ENCODE measurements around the gene THSD4.

Gene THSD4

DNA sequence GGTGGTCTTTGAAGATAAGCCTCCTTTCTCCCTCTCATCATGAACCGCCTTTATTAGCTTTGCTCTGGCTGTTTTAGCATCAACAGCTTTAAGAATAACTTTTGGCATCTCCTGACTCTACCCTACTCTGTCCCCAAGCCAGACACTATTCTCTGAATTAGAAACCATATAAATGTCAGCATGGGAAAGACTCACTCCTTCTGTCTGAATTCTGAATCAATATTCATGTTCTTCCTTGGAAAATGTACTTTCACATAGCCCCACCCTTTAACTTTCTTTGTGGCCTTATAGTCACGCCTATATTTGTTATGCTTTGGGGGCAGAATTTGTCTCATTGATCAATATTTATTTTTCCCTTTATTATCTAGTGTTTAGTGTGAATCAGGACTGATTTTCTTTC lies 563.3 kb downstream of the THSD4 start:
- no peak for DNase-seq

DNA sequence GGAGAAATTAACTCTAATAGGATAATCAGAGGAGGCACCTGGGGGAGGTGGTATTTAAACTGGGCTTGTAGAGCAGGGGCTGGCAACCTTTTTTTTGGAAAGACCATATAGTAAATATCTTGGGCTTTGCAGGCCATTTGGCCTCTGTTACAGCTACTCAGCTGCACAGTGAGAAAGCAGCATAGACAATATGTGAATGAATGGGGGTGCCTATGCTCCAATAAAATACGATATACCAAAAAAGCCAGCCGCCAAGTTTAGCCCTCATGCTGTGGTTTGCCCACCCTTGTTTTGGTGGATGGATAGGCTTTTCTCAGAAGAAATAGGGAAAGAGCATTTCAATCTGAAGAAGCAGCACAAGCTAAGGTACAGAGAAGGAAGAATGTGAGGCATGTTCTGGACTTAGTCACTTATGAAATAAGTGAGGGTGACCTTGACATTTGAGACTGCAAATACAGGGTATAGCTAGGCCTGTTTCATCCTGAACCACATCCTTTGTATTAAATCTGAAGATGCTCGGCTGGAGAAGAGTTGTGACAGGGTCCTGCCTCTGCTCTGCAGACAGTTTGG lies 564.0 kb downstream of the THSD4 start:
- DNase-seq: no peak

GRCh38 chr15:71679793-71680353 lies 564.6 kb downstream of the THSD4 start:
- no peak for DNase-seq

- no peak for DNase-seq
Observed at GRCh38 chr15:71682001-71682400, 566.7 kb downstream of the THSD4 start.

DNA sequence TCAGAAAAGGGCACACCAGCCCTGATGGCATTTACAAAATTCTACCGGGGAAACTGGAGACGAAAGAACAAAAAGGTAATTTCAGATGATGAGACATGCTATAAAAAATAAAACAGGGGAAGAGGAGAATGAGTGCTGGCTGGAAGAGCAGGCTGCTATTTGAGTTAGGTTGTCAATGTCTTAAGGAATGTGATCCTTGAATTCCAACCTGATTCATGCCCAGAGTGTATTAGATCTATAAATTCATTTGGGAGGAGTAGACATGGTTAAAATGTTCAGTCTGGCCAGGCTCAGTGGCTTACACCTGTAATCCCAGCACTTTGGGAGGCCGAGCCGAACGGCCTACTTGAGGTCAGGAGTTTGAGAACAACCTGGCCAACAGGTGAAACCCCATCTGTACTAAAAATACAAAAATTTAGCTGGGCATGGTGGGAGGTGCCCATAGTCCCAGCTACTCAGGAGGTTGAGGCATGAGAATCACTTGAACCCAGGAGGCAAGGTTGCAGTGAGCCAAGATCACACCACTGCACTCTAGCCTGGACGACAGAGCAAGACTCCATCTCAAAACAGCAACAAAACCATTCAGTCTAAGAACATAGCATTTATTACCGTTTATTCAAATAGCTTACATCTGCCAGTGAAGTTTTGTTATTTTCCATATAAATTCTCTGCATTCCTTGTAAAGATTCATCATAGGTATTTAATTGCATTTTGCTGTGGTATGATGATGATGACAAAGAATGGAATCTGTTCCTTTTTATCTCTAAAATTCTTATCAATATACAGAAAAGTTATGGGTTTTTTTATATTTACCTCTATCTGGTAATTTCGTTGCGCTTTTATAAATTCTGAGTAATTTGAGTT lies 568.4 kb downstream of the THSD4 start:
- no peak for DNase-seq

DNA sequence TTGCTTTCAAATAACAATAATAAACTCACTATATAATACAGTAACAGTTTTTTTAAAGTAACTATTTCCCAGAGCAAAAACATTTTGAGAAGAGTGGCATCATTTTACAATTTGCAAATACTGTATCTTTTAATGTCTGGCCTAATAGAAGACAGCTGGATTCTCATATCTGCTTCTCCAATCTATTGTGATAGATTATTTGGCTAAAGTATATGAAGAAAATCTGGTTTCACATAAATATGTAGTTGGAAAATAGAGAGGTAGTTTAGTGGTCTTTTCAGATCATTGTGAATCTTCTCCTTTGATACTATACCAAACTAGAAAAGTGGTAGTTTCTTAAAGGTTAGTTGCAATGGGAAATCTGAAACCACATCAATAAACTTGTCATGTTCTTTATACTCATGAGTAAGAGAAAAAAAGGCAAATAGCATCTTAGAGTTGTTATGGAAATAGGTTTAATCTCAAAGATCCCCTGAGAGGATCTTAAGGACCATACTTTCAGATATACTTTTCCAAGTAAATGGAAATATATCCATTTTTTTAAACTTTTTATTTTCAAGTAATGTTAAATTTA lies 570.2 kb downstream of the THSD4 start:
- DNase-seq: no peak

DNA sequence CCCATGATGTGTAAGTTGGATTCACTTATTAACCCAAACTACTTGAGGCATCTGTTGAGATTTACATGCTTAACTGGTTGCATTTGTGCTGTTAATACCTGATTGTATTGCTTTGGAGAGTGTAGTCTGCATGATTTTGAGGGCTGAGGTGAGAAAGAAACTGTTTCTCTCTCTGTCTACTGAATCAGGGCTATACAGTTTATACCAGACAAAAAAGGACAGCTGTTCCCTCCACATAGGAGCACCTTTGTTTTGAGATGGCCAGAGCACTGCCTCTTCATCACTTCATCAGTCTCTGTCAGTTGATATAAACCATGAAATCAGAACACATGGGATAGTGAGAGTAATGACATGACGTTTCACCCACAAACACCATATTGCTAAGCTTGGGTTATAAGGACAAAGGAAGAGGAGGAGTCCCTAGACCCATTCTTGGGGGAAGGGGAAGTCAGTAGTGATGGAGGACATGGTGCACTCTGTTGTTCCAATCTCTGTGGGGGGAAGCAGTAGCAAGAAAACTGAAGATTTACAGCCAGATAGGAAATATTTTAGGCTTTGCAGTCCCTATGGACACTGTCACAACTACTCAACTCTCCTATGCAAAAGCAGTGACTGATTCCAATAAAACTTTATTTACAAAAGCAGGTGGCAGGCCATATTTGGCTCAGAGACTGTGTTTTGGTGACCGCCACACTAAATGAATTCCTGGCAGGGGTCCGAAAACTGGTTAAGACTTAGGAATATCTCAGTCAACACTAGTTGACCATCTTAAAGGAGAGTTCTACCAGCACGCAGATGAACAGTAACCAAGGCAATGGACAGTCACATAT lies 571.2 kb downstream of the THSD4 start:
- no peak for DNase-seq

GRCh38 chr15:71687902-71688508 lies 572.7 kb downstream of the THSD4 start:
- DNase-seq: no peak

DNA sequence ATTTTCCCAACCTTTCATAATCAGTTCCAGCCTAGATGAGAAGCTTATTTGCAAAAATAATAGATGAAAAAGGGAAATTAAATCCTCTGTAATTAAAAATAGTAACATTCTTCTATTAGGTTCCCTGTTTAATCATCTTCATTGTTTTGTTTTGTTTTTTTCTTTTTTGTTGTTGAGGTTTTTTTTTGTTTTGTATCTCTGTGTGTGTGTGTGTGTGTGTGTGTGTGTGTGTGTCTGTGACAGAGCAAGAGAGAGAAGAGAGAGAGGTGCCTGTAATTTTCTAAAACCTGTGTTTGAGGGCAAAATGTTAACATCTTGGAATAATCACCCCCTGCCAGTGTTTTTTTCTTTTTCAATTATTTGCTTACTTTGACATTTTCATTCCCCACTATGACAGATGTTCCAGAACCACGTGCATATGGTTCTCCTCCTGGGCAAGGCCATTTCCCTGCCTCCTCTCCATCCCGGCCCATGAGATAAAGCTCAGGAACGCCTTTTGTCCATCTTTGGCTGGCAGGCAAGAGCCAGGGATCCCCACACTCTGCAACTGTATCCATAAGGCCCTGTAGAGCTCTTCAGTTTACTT lies 573.3 kb downstream of the THSD4 start:
- DNase-seq: no peak

- DNase-seq: no peak
Observed at GRCh38 chr15:71691081-71691457, 575.8 kb downstream of the THSD4 start.

- no peak for DNase-seq
Observed at GRCh38 chr15:71691458-71692417, 576.5 kb downstream of the THSD4 start.

DNA sequence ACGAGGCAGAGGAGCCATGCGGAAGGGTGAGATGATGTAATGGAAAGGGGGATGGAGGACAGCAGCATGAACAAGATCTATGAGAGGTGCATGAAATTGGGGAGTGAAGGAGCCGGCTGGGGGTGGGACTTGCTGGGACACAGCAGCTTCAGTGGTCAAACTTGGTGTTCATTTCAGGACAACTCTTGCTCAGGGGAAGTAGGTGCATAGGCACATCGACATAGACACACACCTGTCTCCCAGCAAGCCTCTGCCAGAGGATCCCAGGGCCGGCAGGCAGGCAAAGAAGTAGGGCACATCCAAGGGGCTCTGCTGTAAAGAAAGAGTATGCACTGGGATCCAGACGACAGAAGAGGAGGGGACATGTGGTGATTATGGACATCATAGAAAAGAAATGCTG lies 582.0 kb downstream of the THSD4 start:
- no peak for DNase-seq

DNA sequence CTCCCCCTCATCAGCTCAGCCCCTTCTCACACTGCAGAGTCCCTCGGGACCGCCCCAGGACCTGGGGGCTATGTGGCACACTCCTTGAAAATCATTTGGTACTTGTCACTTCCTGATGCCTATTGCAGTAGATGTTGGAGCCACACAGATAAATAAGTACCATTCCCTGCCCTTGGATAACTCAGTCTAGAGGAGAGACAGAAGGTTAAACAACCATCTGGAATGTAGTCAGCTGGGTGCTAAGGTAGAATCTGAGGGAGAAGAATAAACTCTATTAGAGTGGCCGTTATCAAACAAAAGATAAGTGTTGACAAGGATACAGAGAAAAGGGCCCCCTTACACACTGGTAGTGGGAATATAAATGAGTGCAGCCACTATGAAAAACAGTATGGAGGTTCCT lies 582.8 kb downstream of the THSD4 start:
- DNase-seq: no peak

- DNase-seq: no peak
Observed at GRCh38 chr15:71698742-71699141, 583.5 kb downstream of the THSD4 start.

GRCh38 chr15:71699977-71700376 lies 584.7 kb downstream of the THSD4 start:
- no peak for DNase-seq

GRCh38 chr15:71701808-71702207 lies 586.5 kb downstream of the THSD4 start:
- DNase-seq: no peak

GRCh38 chr15:71702496-71702895 lies 587.2 kb downstream of the THSD4 start:
- no peak for DNase-seq

- no peak for DNase-seq
Observed at GRCh38 chr15:71705151-71705550, 589.9 kb downstream of the THSD4 start.

GRCh38 chr15:71706461-71707229 lies 591.4 kb downstream of the THSD4 start:
- no peak for DNase-seq

Measured in amygdala (tissue), 56 donors.